Omental fat pad (tissue), 4 donors: Measurements from ENCODE around the gene TAGLN. TPM values are rescaled to one million over a fixed set of nuclear protein-coding genes. Genes with fewer than 3 reads are reported as not detected.

Experiments used
- ATAC-seq: fragments of 150-250 bp; one replicate; pipeline ENCODE4 v1.9.1; 2016; ENCODE audit warnings: mild to moderate bottlenecking, moderate library complexity; ENCODE audit not compliant: low FRiP score
- DNase-seq: peaks from one replicate; pipeline ENCODE4 v3.0.0-alpha.2; 2019; ENCODE audit warnings: low spot score
- total RNA-seq, 4 donors: library from RNA; depleted of rRNA; stranded (reverse); fragments of >200 nt; gene quantifications; one replicate each; pipeline ENCODE4 v1.1.0, GENCODE V29; 2016
- TF ChIP-seq, protein P1 (sequence below), 3 donors: fragments of 450-650 bp; IDR thresholded peaks; one replicate each; pipeline ENCODE4 v1.5.1; 2016 to 2017; ENCODE audit warnings: antibody characterized with exemption in 3 of 3, mild to moderate bottlenecking in 3 of 3, moderate library complexity in 2 of 3

TAGLN gene
- total RNA-seq, 4 donors from 2014 or later: 731 to 1,161 (median 827) TPM

- TF ChIP-seq, protein P1, sequence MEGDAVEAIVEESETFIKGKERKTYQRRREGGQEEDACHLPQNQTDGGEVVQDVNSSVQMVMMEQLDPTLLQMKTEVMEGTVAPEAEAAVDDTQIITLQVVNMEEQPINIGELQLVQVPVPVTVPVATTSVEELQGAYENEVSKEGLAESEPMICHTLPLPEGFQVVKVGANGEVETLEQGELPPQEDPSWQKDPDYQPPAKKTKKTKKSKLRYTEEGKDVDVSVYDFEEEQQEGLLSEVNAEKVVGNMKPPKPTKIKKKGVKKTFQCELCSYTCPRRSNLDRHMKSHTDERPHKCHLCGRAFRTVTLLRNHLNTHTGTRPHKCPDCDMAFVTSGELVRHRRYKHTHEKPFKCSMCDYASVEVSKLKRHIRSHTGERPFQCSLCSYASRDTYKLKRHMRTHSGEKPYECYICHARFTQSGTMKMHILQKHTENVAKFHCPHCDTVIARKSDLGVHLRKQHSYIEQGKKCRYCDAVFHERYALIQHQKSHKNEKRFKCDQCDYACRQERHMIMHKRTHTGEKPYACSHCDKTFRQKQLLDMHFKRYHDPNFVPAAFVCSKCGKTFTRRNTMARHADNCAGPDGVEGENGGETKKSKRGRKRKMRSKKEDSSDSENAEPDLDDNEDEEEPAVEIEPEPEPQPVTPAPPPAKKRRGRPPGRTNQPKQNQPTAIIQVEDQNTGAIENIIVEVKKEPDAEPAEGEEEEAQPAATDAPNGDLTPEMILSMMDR (IDR thresholded peaks at IDR 0.05): no peak
- ATAC-seq: no peak
- no peak for DNase-seq
Observed at GRCh38 chr11:117169736-117170135, 29.4 kb upstream of the TAGLN start.

DNA sequence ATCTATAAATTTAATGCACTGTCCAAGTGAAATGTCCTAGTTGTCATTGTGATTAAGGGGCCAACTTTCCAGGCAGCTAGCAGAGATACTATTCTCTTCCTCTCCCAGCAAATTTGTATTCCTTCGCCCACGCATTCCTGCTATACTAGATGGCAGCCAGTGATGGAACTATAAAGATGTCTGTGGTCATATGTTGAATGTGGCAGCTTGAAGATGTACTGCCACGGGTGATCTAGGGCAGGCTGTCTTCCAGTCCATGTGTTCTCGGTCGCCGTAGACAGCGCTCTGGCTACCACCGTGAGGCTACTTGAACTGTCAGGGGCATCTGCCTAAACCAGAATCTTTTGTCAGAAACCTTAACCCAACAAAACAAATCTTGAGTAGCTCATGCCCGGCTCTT lies 29.0 kb upstream of the TAGLN start:
- TF ChIP-seq, protein P1 (IDR thresholded peaks at IDR 0.05): no peak
- ATAC-seq: no peak
- no peak for DNase-seq

- no peak for ATAC-seq
Observed at GRCh38 chr11:117171007-117171403, 28.2 kb upstream of the TAGLN start.

DNA sequence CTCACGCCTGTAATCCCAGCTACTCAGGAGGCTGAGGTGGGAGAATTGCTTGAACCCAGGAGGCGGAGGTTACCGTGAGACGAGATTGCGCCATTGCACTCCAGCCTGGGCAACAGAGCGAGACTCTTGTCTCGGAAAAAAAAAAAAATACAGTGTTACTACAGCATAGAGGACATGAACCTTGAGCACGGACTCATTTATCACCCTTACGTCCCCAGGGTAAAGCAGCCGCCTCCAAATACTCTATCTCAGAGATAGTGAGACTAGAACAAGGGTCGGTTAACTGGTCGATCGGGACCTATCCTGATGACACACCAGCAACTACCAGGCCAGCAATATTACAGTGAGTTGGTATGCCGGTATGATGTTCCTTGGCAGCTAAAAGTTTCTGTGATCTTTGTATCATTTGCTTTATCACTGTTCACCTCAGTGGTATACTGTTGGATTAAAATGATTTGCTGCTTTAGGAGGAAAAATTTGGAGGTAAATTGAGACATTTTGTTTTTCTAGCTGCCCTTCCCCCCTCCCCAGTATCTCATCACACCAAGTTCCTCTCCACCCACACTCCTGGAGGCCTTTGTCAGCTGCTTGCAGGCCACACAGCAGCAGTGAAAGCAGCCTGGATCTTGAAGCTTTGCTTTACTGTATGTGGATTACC lies 27.6 kb upstream of the TAGLN start:
- TF ChIP-seq, protein P1 (IDR thresholded peaks at IDR 0.05): no peak

More at GRCh38 chr11:117171007-117171403, 28.2 kb upstream of the TAGLN start:
- DNase-seq: no peak
- TF ChIP-seq, protein P1 (IDR thresholded peaks at IDR 0.05): no peak

GRCh38 chr11:117172724-117173421 lies 26.3 kb upstream of the TAGLN start:
- DNase-seq (no peak), ATAC-seq (peak; percentile 77)
- TF ChIP-seq, protein P1 (IDR thresholded peaks at IDR 0.05): no peak

More for the DNA sequence above, 27.6 kb upstream of the TAGLN start:
- ATAC-seq (no peak), DNase-seq (no peak)

DNA sequence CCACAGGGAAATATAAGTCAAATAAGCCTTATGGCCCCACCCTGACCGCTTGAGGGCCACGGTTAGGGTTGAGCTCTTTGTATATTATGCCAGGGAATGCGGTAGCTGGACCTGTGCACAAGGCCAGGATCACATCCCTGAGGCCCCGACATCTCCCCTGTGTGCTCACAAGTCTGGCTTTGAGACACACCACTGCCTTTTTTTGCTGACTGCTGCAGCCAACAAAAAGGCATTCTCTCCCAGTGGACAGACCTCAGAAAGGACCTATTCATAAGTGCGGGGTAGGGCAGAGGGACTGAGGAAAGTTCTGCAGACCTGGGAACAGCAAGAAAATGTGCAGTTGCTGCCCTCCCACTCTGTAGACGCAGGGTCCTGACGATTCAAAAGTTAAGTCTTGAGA lies 24.1 kb upstream of the TAGLN start:
- DNase-seq (no peak), ATAC-seq (no peak)
- TF ChIP-seq, protein P1 (IDR thresholded peaks at IDR 0.05): no peak

DNA sequence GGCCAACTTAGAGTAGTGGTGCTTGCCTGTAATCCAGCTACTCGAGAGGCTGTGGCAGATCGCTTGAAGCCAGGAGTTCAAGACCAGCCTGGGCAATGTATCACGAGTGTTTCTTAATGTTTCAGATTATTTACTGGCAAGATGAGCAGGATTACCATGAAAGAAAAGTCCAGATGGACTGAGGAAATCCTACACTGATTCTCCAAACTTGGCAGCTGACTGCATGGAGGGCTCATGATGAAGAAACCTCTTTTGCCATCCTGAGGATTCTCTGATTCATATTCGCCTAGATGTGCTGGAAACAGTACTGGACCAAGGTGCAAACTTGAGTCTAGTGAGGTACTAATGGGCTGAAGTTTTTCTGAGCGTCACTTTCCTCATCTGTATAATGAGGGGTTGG lies 23.4 kb upstream of the TAGLN start:
- no peak for DNase-seq
- ATAC-seq: no peak
- TF ChIP-seq, protein P1 (IDR thresholded peaks at IDR 0.05): no peak
